HepG2 (cell line): Measurements from ENCODE around the gene ANXA6. TPM values are rescaled to one million over a fixed set of nuclear protein-coding genes. Genes with fewer than 3 reads are reported as not detected.

Experiments used
- ATAC-seq: fragments of 200-7000 bp; cut with Tn5 transposase; 3 replicates; pipeline ENCODE4 v1.9.1; 2020; ENCODE audit warnings: mild to moderate bottlenecking, moderate library complexity
- BruUV-seq: library from RNA; stranded (reverse); fragments of 400-500 nt; replicated peaks from 2 replicates; lab custom pipeline; 2021; lab: Mats Ljungman, UMichigan
- CTCF ChIA-PET: fragments of 300-600 bp; formaldehyde crosslinking; extraction: SDS; loops from one replicate; lab custom pipeline; 2021; ENCODE audit warnings: low total read pairs, inconsistent platforms, low intra/inter-chr PET ratio; lab: Yijun Ruan, JAX
- POLR2A ChIA-PET: fragments of 350-600 bp; sonication (Branson Sonifier 250); formaldehyde crosslinking; loops from one replicate; lab custom pipeline; 2020; ENCODE audit warnings: antibody characterized with exemption, inconsistent platforms; lab: Yijun Ruan, JAX
- DNase-seq: peaks from one replicate; pipeline ENCODE4 v3.0.0-alpha.2; 2015; ENCODE audit warnings: low spot score
- FAIRE-seq: peaks from 3 replicates; lab custom pipeline; 2011; peaks lifted over from hg19 to GRCh38; lab: Jason Lieb, UNC
- H2AFZ ChIP-seq: one replicate; pipeline ENCODE4 v1.6.1; 2011; ENCODE audit warnings: low read length, inconsistent platforms
- H3K27ac ChIP-seq: fragments of 300-600 bp; 3 replicates; pipeline ENCODE4 v1.8.0; 2011; ENCODE audit warnings: mixed run types, mild to moderate bottlenecking, mixed read lengths, low read length, inconsistent platforms; ENCODE audit not compliant: insufficient read depth; ENCODE audit errors: extremely low read length
- H3K27me3 ChIP-seq, 2 experiments: fragments of 200-600 bp in 1 of 2; 2 replicates in 1 of 2; 3 replicates in 1 of 2; pipeline versions ENCODE4 v1.6.0 to v1.8.0; 2011; ENCODE audit warnings: low read length in 2 of 2, mild to moderate bottlenecking in 2 of 2, moderate library complexity in 2 of 2, inconsistent platforms in 1 of 2; ENCODE audit not compliant: insufficient read depth in 2 of 2, control insufficient read depth in 1 of 2
- H3K36me3 ChIP-seq, 2 experiments: fragments of 200-600 bp in 1 of 2; replicated peaks in 1 of 2; 2 replicates in 1 of 2; 3 replicates in 1 of 2; pipeline versions ENCODE4 v1.5.1 to v1.8.0; 2011; ENCODE audit warnings: low read length in 2 of 2, inconsistent platforms in 1 of 2; ENCODE audit not compliant: insufficient read depth in 2 of 2, control insufficient read depth in 1 of 2
- H3K4me1 ChIP-seq: 2 replicates; pipeline ENCODE4 v1.5.1; 2012; ENCODE audit warnings: low read length, inconsistent platforms; ENCODE audit not compliant: insufficient read depth
- H3K4me2 ChIP-seq: 2 replicates; pipeline ENCODE4 v1.6.0; 2011; ENCODE audit warnings: low read depth, low read length, inconsistent platforms
- H3K4me3 ChIP-seq, 3 experiments: fragments of 200-600 bp in 1 of 3; sonication (generic), shearing (Covaris generic) in 1 of 3; replicated peaks in 1 of 3; 2 replicates each; pipeline ENCODE4 v1.5.1; 2011 to 2016; ENCODE audit warnings: low read length in 3 of 3, inconsistent platforms in 2 of 3, low read depth in 2 of 3, mild to moderate bottlenecking in 2 of 3, control low read depth in 1 of 3, mixed read lengths in 1 of 3; ENCODE audit not compliant: insufficient read depth in 1 of 3
- H3K79me2 ChIP-seq: one replicate; pipeline ENCODE4 v1.6.1; 2011; ENCODE audit warnings: low read length, inconsistent platforms; ENCODE audit not compliant: insufficient read depth
- H3K9ac ChIP-seq: 2 replicates; pipeline ENCODE4 v1.6.0; 2011; ENCODE audit warnings: mild to moderate bottlenecking, low read depth, low read length, inconsistent platforms; ENCODE audit not compliant: insufficient read depth
- H3K9me3 ChIP-seq: 2 replicates; pipeline ENCODE4 v1.5.1; 2012; ENCODE audit warnings: mild to moderate bottlenecking, low read length
- H4K20me1 ChIP-seq: 2 replicates; pipeline ENCODE4 v1.6.0; 2011; ENCODE audit warnings: inconsistent platforms, mild to moderate bottlenecking, low read length, moderate library complexity; ENCODE audit not compliant: insufficient read depth
- ARNT ChIP-seq: fragments of 450-650 bp; IDR thresholded peaks from 2 replicates; pipeline ENCODE4 v1.6.1; 2017
- ATF3 ChIP-seq: sonication (generic); formaldehyde crosslinking; IDR thresholded peaks from 2 replicates; pipeline ENCODE4 v1.4.0; 2020; ENCODE audit warnings: missing genetic modification reagents
- ATF5 ChIP-seq: sonication (generic); formaldehyde crosslinking; IDR thresholded peaks from 2 replicates; pipeline ENCODE4 v1.4.0; 2020; ENCODE audit warnings: mild to moderate bottlenecking, low read depth, missing genetic modification reagents
- ERF ChIP-seq: IDR thresholded peaks from 2 replicates; pipeline ENCODE4 v1.6.1; 2018; ENCODE audit warnings: missing biosample characterization, missing genetic modification reagents
- ETV6 ChIP-seq: sonication (generic); formaldehyde crosslinking; conservative IDR thresholded peaks from 2 replicates; pipeline ENCODE4 v1.4.0; 2020; ENCODE audit warnings: missing genetic modification reagents
- GATA4 ChIP-seq: sonication (generic); IDR thresholded peaks from 2 replicates; pipeline ENCODE4 v1.6.1; 2016; ENCODE audit warnings: antibody characterized with exemption, low read depth, borderline replicate concordance
- GMEB2 ChIP-seq: IDR thresholded peaks from 2 replicates; pipeline ENCODE4 v1.6.1; 2016; ENCODE audit warnings: missing biosample characterization, missing genetic modification reagents, low read depth
- HMG20B ChIP-seq: conservative IDR thresholded peaks from 2 replicates; pipeline ENCODE4 v1.6.1; 2016; ENCODE audit warnings: missing genetic modification reagents, missing compliant biosample characterization
- HOXA7 ChIP-seq: sonication (generic); formaldehyde crosslinking; IDR thresholded peaks from 2 replicates; pipeline ENCODE4 v1.8.1; 2022; ENCODE audit warnings: mild to moderate bottlenecking, missing genetic modification reagents, moderate library complexity
- SIN3A ChIP-seq: IDR thresholded peaks from 2 replicates; pipeline ENCODE4 v1.6.1; 2011; ENCODE audit warnings: low read depth, mild to moderate bottlenecking, control low read depth, low read length, borderline replicate concordance
- STAT6 ChIP-seq: sonication (generic); formaldehyde crosslinking; IDR thresholded peaks from 2 replicates; pipeline ENCODE4 v1.4.0; 2020; ENCODE audit warnings: missing genetic modification reagents, mild to moderate bottlenecking, borderline replicate concordance
- TFE3 ChIP-seq: IDR thresholded peaks from 2 replicates; pipeline ENCODE4 v1.6.1; 2016
- TGIF2 ChIP-seq: IDR thresholded peaks from 2 replicates; pipeline ENCODE4 v1.6.1; 2016; ENCODE audit warnings: control low read depth, missing compliant biosample characterization
- ZC3H13 ChIP-seq: sonication (generic); formaldehyde crosslinking; IDR thresholded peaks from 2 replicates; pipeline ENCODE4 v1.8.1; 2023; ENCODE audit warnings: mild to moderate bottlenecking, missing genetic modification reagents, moderate library complexity
- ZNF674 ChIP-seq: sonication (generic); formaldehyde crosslinking; IDR thresholded peaks from 2 replicates; pipeline ENCODE4 v1.5.0; 2020; ENCODE audit warnings: low read depth, mild to moderate bottlenecking, missing genetic modification reagents
- ZNF770 ChIP-seq: sonication (generic); formaldehyde crosslinking; IDR thresholded peaks from 2 replicates; pipeline ENCODE4 v1.5.0; 2020; ENCODE audit warnings: mild to moderate bottlenecking, missing genetic modification reagents
- WGBS: methylation state at CpG from one replicate; pipeline ENCODE4 v1.1.6; 2017; ENCODE audit warnings: low lambda C conversion rate; 5-methylcytosine and 5-hydroxymethylcytosine counted together
- in situ Hi-C: cut with HindIII; loops from 2 replicates; pipeline ENCODE4 v1.10.0; 2017; ENCODE audit warnings: low pct_unique_long_range_greater_than_20kb; ENCODE audit not compliant: extremely low pct_ligation_motif_present
- intact Hi-C: fragments of 100-400 bp; cut with micrococcal nuclease; formaldehyde crosslinking; loops from one replicate; pipeline ENCODE4 v1.10.0; 2022; ENCODE audit not compliant: unreplicated experiment
- polyA plus RNA-seq, 8 experiments: library from polyadenylated mRNA; depleted of rRNA in 3 of 8; stranded (reverse) in 7 of 8; unstranded in 1 of 8; fragments of >200 nt; fragmentation: Illumina TruSeq in 4 of 8; extraction: Trizol in 4 of 8; gene quantifications; 2 replicates each; pipeline versions ENCODE4 v1.2.1 to v1.2.3, GENCODE V29; 2011 to 2016; ENCODE audit warnings: low read depth in 4 of 8, missing spikeins in 1 of 8, mixed read lengths in 1 of 8; ENCODE audit not compliant: insufficient read depth in 1 of 8
- total RNA-seq, 5 experiments: library from RNA; depleted of rRNA; stranded (reverse); fragments of >200 nt; fragmentation: Illumina TruSeq; extraction: Trizol; gene quantifications; 2 replicates each; pipeline ENCODE4 v1.2.3, GENCODE V29; 2016; ENCODE audit warnings: low read depth in 1 of 5

The ANXA6 gene
- total and polyA plus RNA-seq, 2 of the 13 experiments (the other 11 are each of a cell fraction or from before 2014, with no cell fraction given) = 103 to 125 TPM

GRCh38 chr5:151181818-151182523 is 24.4 kb upstream of the ANXA6 start:
- no peak overlapping the region for H3K4me3 ChIP-seq
- no peaks in the 10 kb centered on the region for H3K27me3 ChIP-seq
- in situ Hi-C loops = no loop called here
- H3K9me3 ChIP-seq = no peaks in the 10 kb centered on the region
- ChIA-PET CTCF (no interaction called here), POLR2A (no interaction called here)
- H3K4me2 ChIP-seq = no peak overlapping the region
- no peak for FAIRE-seq
- 85% methylated on average over 4 of the region's 4 CpGs for WGBS
- H3K4me1 ChIP-seq = no peaks in the 10 kb centered on the region
- H3K36me3 ChIP-seq = peaks cover 0 to under 1% of the 10 kb centered on the region in 2 experiments; a peak in 1 of 5 replicates
- H3K27ac ChIP-seq = no peak overlapping the region
- H2AFZ ChIP-seq = no peak overlapping the region
- intact Hi-C loops = no loop called here
- no TSS peak for BruUV-seq
- no peak overlapping the region for H3K9ac ChIP-seq
- H3K79me2 ChIP-seq = no peaks in the 10 kb centered on the region
- no peak for DNase-seq
- no peaks in the 10 kb centered on the region; the same call in 1 of the 2 replicates for H4K20me1 ChIP-seq
- ATAC-seq = no peak
- TF ChIP-seq GATA4 (no peak), ERF (CRISPR knock-in tag) (no peak), ATF3 (CRISPR knock-in tag) (no peak), ZNF770 (CRISPR knock-in tag) (no peak), TGIF2 (CRISPR knock-in tag) (no peak), TFE3 (CRISPR knock-in tag) (no peak), HMG20B (CRISPR knock-in tag) (no peak), SIN3A (no peak), ATF5 (no peak), GMEB2 (no peak), HOXA7 (CRISPR knock-in tag) (no peak), STAT6 (CRISPR knock-in tag) (no peak), ZC3H13 (CRISPR knock-in tag) (no peak), ZNF674 (CRISPR knock-in tag) (no peak), ETV6 (CRISPR knock-in tag) (no peak), ARNT (no peak)
